ENCODE results near the gene TAX1BP1. TPM values are rescaled to one million over a fixed set of nuclear protein-coding genes. Genes with fewer than 3 reads are reported as not detected.

TAX1BP1 gene
- total and polyA plus RNA-seq, 2 of the 13 experiments (the other 11 are each of a cell fraction or from before 2014, with no cell fraction given), result 95.2 to 98.9 TPM

DNA sequence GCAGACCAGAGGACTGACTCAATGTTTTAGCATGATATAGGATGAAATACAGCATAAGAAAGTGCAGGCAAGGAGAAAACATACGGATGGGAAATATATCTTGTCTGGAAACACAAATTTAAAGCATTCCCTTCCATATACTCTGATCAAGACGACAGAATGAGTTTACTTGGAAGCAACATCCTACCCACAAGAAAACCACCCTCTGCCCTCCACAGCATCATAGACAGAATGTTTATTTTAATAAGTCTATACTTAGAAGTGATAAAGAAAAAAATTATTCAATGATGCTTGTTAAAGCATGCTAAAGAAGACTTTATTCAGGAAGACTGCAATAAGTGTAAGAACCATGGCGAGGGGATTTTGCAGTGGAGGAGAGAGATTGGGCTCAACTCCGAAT lies 44.9 kb upstream of the TAX1BP1 start:
- Histone ChIP-seq H2AFZ (ENCODE audit: low read length) (no peak overlapping the region), H3K9ac (ENCODE audit: insufficient read depth, low read depth, low read length) (no peak overlapping the region), H4K20me1 (ENCODE audit: insufficient read depth, low read length) (no peaks in the 10 kb centered on the region), H3K4me2 (ENCODE audit: low read depth, low read length) (no peak overlapping the region), H3K4me1 (ENCODE audit: insufficient read depth, low read length) (peaks cover 30% of the 10 kb centered on the region), H3K27me3 (ENCODE audit: control insufficient read depth in 1 of 2, insufficient read depth in 2 of 2, low read length in 2 of 2) (no peaks in the 10 kb centered on the region), H3K36me3 (replicated peaks in 1 of 2; ENCODE audit: control insufficient read depth in 1 of 2, insufficient read depth in 2 of 2, low read length in 2 of 2) (no peaks in the 10 kb centered on the region), H3K27ac (ENCODE audit: extremely low read length, insufficient read depth, low read length) (no peak overlapping the region), H3K4me3 (replicated peaks in 1 of 3; ENCODE audit: insufficient read depth in 1 of 3, low read depth in 2 of 3, low read length in 3 of 3) (no peak overlapping the region), H3K79me2 (ENCODE audit: insufficient read depth, low read length) (no peaks in the 10 kb centered on the region), H3K9me3 (ENCODE audit: low read length) (no peaks in the 10 kb centered on the region)
- CTCF ChIA-PET (ENCODE audit: low intra/inter-chr PET ratio, low total read pairs), result no interaction called here
- BruUV-seq (replicated peaks), result no TSS peak
- 96% methylated on average over 4 of the region's 4 CpGs for WGBS (ENCODE audit: low lambda C conversion rate)
- POLR2A ChIA-PET, result no interaction called here
- DNase-seq (ENCODE audit: low spot score) (no peak), FAIRE-seq (no peak), ATAC-seq (no peak)
- intact Hi-C loops (cut with micrococcal nuclease; ENCODE audit: unreplicated experiment) (no loop called here), in situ Hi-C loops (cut with HindIII; ENCODE audit: extremely low pct_ligation_motif_present, low pct_unique_long_range_greater_than_20kb) (no loop called here)
- TF ChIP-seq HCFC1 (IDR thresholded peaks at IDR 0.05; ENCODE audit: low read depth, low read length) (no peak), MED13 (CRISPR knock-in tag; IDR thresholded peaks at IDR 0.05) (no peak), MEIS2 (CRISPR knock-in tag; IDR thresholded peaks at IDR 0.05) (no peak)
- TF ChIP-seq, protein P1, sequence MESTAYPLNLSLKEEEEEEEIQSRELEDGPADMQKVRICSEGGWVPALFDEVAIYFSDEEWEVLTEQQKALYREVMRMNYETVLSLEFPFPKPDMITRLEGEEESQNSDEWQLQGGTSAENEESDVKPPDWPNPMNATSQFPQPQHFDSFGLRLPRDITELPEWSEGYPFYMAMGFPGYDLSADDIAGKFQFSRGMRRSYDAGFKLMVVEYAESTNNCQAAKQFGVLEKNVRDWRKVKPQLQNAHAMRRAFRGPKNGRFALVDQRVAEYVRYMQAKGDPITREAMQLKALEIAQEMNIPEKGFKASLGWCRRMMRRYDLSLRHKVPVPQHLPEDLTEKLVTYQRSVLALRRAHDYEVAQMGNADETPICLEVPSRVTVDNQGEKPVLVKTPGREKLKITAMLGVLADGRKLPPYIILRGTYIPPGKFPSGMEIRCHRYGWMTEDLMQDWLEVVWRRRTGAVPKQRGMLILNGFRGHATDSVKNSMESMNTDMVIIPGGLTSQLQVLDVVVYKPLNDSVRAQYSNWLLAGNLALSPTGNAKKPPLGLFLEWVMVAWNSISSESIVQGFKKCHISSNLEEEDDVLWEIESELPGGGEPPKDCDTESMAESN (CRISPR knock-in tag; conservative IDR thresholded peaks at IDR 0.05), result no peak

DNA sequence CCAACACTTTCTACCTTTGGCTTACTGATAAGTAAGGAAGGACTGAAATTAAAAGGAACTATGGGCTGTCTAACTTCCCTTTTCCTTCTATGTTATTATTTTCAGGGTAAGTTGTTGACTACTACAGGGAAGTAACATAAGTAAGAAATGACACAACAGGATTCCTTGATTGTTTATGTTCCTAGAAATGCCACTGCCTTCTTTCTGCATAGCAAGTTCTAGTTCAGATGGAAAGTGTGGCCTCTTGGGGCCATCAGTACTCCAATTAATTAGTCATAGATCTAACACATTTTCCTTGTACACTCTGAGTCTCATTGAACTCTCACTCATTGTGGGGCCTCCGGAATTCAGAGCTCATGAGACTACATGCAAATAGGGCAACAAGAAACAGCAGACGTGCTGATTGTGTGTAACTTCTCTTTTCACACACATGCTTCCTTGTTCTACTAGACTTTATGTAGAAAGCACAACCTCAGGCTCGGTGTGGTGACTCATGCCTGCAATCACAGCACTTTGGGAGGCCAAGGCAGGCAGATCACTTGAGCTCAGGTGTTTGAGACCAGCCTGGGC lies 42.0 kb upstream of the TAX1BP1 start:
- WGBS (ENCODE audit: low lambda C conversion rate), result 53% methylated on average over 3 of the region's 3 CpGs
- Histone ChIP-seq H3K79me2 (ENCODE audit: insufficient read depth, low read length) (no peaks in the 10 kb centered on the region), H3K27me3 (ENCODE audit: control insufficient read depth in 1 of 2, insufficient read depth in 2 of 2, low read length in 2 of 2) (no peaks in the 10 kb centered on the region), H2AFZ (ENCODE audit: low read length) (no peak overlapping the region), H3K36me3 (replicated peaks in 1 of 2; ENCODE audit: control insufficient read depth in 1 of 2, insufficient read depth in 2 of 2, low read length in 2 of 2) (no peaks in the 10 kb centered on the region), H3K4me3 (replicated peaks in 1 of 3; ENCODE audit: insufficient read depth in 1 of 3, low read depth in 2 of 3, low read length in 3 of 3) (no peak overlapping the region), H3K9me3 (ENCODE audit: low read length) (no peaks in the 10 kb centered on the region), H3K27ac (ENCODE audit: extremely low read length, insufficient read depth, low read length) (no peak overlapping the region), H4K20me1 (ENCODE audit: insufficient read depth, low read length) (no peaks in the 10 kb centered on the region), H3K4me2 (ENCODE audit: low read depth, low read length) (no peak overlapping the region), H3K9ac (ENCODE audit: insufficient read depth, low read depth, low read length) (no peak overlapping the region), H3K4me1 (ENCODE audit: insufficient read depth, low read length) (peaks cover 29% of the 10 kb centered on the region)
- intact Hi-C loops (cut with micrococcal nuclease; ENCODE audit: unreplicated experiment) (no loop called here), in situ Hi-C loops (cut with HindIII; ENCODE audit: extremely low pct_ligation_motif_present, low pct_unique_long_range_greater_than_20kb) (no loop called here)
- FAIRE-seq (no peak), ATAC-seq (no peak), DNase-seq (ENCODE audit: low spot score) (peak; percentile 39)
- no TSS peak for BruUV-seq (replicated peaks)
- CTCF ChIA-PET (ENCODE audit: low intra/inter-chr PET ratio, low total read pairs), result no interaction called here
- POLR2A ChIA-PET, result interaction anchor here (1.5 kb wide), 1 partner anchor 43 kb away, joined by 3 read pairs; no protein-coding TSS in a partner anchor
- TF ChIP-seq TCF7L2 (IDR thresholded peaks at IDR 0.05; ENCODE audit: low read depth, low read length), result no peak
- peak; percentile 85 for TF ChIP-seq FOSL2 (CRISPR knock-in tag; IDR thresholded peaks at IDR 0.05)
- 0 out of 2 replicates have a peak, but pooled peaks have one; percentile 21 for TF ChIP-seq BCL6 (CRISPR knock-in tag; IDR thresholded peaks at IDR 0.05)
- TF ChIP-seq HOXA7 (CRISPR knock-in tag; IDR thresholded peaks at IDR 0.05), result no peak
- TF ChIP-seq GRHL1 (CRISPR knock-in tag; conservative IDR thresholded peaks at IDR 0.05), result no peak
- no peak for TF ChIP-seq SRY (CRISPR knock-in tag; IDR thresholded peaks at IDR 0.05)
- TF ChIP-seq ATF3 (CRISPR knock-in tag; IDR thresholded peaks at IDR 0.05), result 0 out of 2 replicates have a peak, but pooled peaks have one; percentile 35
- peak; percentile 24; the same call in 1 of the 2 replicates for TF ChIP-seq ELF3 (CRISPR knock-in tag; IDR thresholded peaks at IDR 0.05)
- TF ChIP-seq ZBTB20 (CRISPR knock-in tag; IDR thresholded peaks at IDR 0.05; ENCODE audit: borderline replicate concordance, low read depth), result no peak
- TF ChIP-seq ZNF616 (CRISPR knock-in tag; IDR thresholded peaks at IDR 0.05; ENCODE audit: low read depth), result no peak
